Mesenchymal stem cell (in vitro differentiated cells and primary cell): ENCODE data around the gene HSF2BP.

Experiments used
- DNase-seq: peaks from one replicate; pipeline ENCODE4 v3.0.0-alpha.2; 2013
- H2AFZ ChIP-seq: one replicate; pipeline ENCODE4 v1.6.1; 2013; ENCODE audit warnings: low read depth, mild to moderate bottlenecking, control low read depth, inconsistent platforms, low read length, moderate library complexity
- H2AK5ac ChIP-seq: 2 replicates; pipeline ENCODE4 v1.6.1; 2013; ENCODE audit warnings: low read length, moderate library complexity, mild to moderate bottlenecking, inconsistent platforms; ENCODE audit not compliant: severe bottlenecking
- H2BK120ac ChIP-seq: one replicate; pipeline ENCODE4 v1.6.1; 2013; ENCODE audit warnings: low read depth, mild to moderate bottlenecking, inconsistent platforms, low read length, moderate library complexity
- H2BK12ac ChIP-seq, 2 experiments: one replicate each; pipeline ENCODE4 v1.6.1; 2013; ENCODE audit warnings: inconsistent platforms in 2 of 2, low read length in 2 of 2, mild to moderate bottlenecking in 2 of 2, moderate library complexity in 2 of 2, control low read depth in 1 of 2
- H2BK15ac ChIP-seq: one replicate; pipeline ENCODE4 v1.6.1; 2013; ENCODE audit warnings: mild to moderate bottlenecking, low read depth, inconsistent platforms; ENCODE audit not compliant: poor library complexity, severe bottlenecking
- H2BK5ac ChIP-seq: 2 replicates; pipeline ENCODE4 v1.6.1; 2013; ENCODE audit warnings: low read depth, mild to moderate bottlenecking, low read length, control low read depth, inconsistent platforms; ENCODE audit not compliant: poor library complexity, severe bottlenecking
- H3K14ac ChIP-seq, 2 experiments: one replicate each; pipeline ENCODE4 v1.6.1; 2013; ENCODE audit warnings: inconsistent platforms in 2 of 2, low read length in 2 of 2, control low read depth in 1 of 2, mild to moderate bottlenecking in 1 of 2, moderate library complexity in 1 of 2
- H3K18ac ChIP-seq, 2 experiments: one replicate each; pipeline ENCODE4 v1.6.1; 2013; ENCODE audit warnings: inconsistent platforms in 2 of 2, low read length in 2 of 2, control low read depth in 1 of 2, low read depth in 1 of 2, mild to moderate bottlenecking in 1 of 2
- H3K23ac ChIP-seq, 2 experiments: one replicate each; pipeline ENCODE4 v1.6.1; 2013; ENCODE audit warnings: inconsistent platforms in 2 of 2, low read length in 2 of 2, mild to moderate bottlenecking in 2 of 2, moderate library complexity in 2 of 2, control low read depth in 1 of 2
- H3K27ac ChIP-seq: 2 replicates; pipeline ENCODE4 v1.5.1; 2013; ENCODE audit warnings: mild to moderate bottlenecking, moderate library complexity, low read length, control low read depth, inconsistent platforms; ENCODE audit not compliant: poor library complexity, severe bottlenecking
- H3K27me3 ChIP-seq, 2 experiments: 2 replicates each; pipeline versions ENCODE4 v1.6.1 to v1.7.0; 2013; ENCODE audit warnings: low read length in 2 of 2, mild to moderate bottlenecking in 2 of 2, moderate library complexity in 2 of 2, control low read depth in 1 of 2, inconsistent platforms in 1 of 2; ENCODE audit not compliant: control insufficient read depth in 1 of 2, insufficient read depth in 1 of 2
- H3K36me3 ChIP-seq, 2 experiments: 2 replicates each; pipeline versions ENCODE4 v1.6.1 to v1.7.0; 2013; ENCODE audit warnings: low read length in 2 of 2, control low read depth in 1 of 2, inconsistent platforms in 1 of 2, low read depth in 1 of 2, mild to moderate bottlenecking in 1 of 2; ENCODE audit not compliant: insufficient read depth in 2 of 2, control insufficient read depth in 1 of 2
- H3K4ac ChIP-seq, 2 experiments: one replicate each; pipeline ENCODE4 v1.6.1; 2013; ENCODE audit warnings: inconsistent platforms in 2 of 2, low read length in 2 of 2, mild to moderate bottlenecking in 2 of 2, moderate library complexity in 2 of 2, control low read depth in 1 of 2, low read depth in 1 of 2
- H3K4me1 ChIP-seq: 2 replicates; pipeline ENCODE4 v1.6.1; 2013; ENCODE audit warnings: low read depth, low read length, control low read depth; ENCODE audit not compliant: control insufficient read depth, insufficient read depth
- H3K4me2 ChIP-seq: 2 replicates; pipeline ENCODE4 v1.6.1; 2013; ENCODE audit warnings: low read length, mild to moderate bottlenecking, inconsistent platforms; ENCODE audit not compliant: poor library complexity, severe bottlenecking
- H3K4me3 ChIP-seq, 2 experiments: 2 replicates each; pipeline versions ENCODE4 v1.5.1 to v1.7.0; 2013; ENCODE audit warnings: low read length in 2 of 2, mild to moderate bottlenecking in 2 of 2, control low read depth in 1 of 2, low read depth in 1 of 2; ENCODE audit not compliant: insufficient read depth in 1 of 2
- H3K79me1 ChIP-seq: replicated peaks from 2 replicates; pipeline ENCODE4 v1.6.1; 2013; ENCODE audit warnings: mild to moderate bottlenecking, control low read depth, low read length, inconsistent platforms; ENCODE audit not compliant: poor library complexity, severe bottlenecking
- H3K9ac ChIP-seq: 2 replicates; pipeline ENCODE4 v1.7.0; 2013; ENCODE audit warnings: mild to moderate bottlenecking, low read length, moderate library complexity
- H3K9me3 ChIP-seq: 2 replicates; pipeline ENCODE4 v1.7.0; 2013; ENCODE audit warnings: mild to moderate bottlenecking, low read length; ENCODE audit not compliant: control insufficient read depth
- H4K8ac ChIP-seq: one replicate; pipeline ENCODE4 v1.6.1; 2013; ENCODE audit warnings: inconsistent platforms, mild to moderate bottlenecking, low read length, moderate library complexity
- H4K91ac ChIP-seq: one replicate; pipeline ENCODE4 v1.6.1; 2013; ENCODE audit warnings: mild to moderate bottlenecking, low read length, inconsistent platforms
- WGBS: methylation state at CpG from one replicate; pipeline ENCODE4 v1.1.7; 2013; ENCODE audit warnings: mixed read lengths; 5-methylcytosine and 5-hydroxymethylcytosine counted together

The HSF2BP gene

GRCh38 chr21:43639470-43640353, 19.6 kb downstream of the HSF2BP start:
- no peak overlapping the region for H3K27ac ChIP-seq
- no peak overlapping the region for H2BK15ac ChIP-seq
- H3K9ac ChIP-seq: no peak overlapping the region
- no peak overlapping the region for H4K8ac ChIP-seq
- H3K23ac ChIP-seq: peak overlapping the region in 1 of 2 experiments; percentile 31
- no peaks in the 10 kb centered on the region for H3K27me3 ChIP-seq
- H2BK5ac ChIP-seq: no peak overlapping the region
- H2AFZ ChIP-seq: no peak overlapping the region
- H3K4ac ChIP-seq: peak overlapping the region in 1 of 2 experiments; percentile 59
- peak overlapping the region in 1 of 2 experiments; percentile 77 for H2BK12ac ChIP-seq
- no peaks in the 10 kb centered on the region for H3K36me3 ChIP-seq
- H3K18ac ChIP-seq: peak overlapping the region in 1 of 2 experiments; percentile 72
- H2BK120ac ChIP-seq: no peak overlapping the region
- peaks cover 1% of the 10 kb centered on the region for H3K4me1 ChIP-seq
- no peaks in the 10 kb centered on the region for H3K79me1 ChIP-seq
- peak; percentile 88 for DNase-seq
- H3K4me2 ChIP-seq: no peak overlapping the region
- H3K4me3 ChIP-seq: no peak overlapping the region
- H3K14ac ChIP-seq: peak overlapping the region in 1 of 2 experiments; percentile 70
- no peak overlapping the region for H2AK5ac ChIP-seq
- no peak overlapping the region for H4K91ac ChIP-seq
- 87% methylated on average over 4 of the region's 7 CpGs for WGBS
- no peaks in the 10 kb centered on the region for H3K9me3 ChIP-seq

- Histone ChIP-seq H3K27me3 (no peaks in the 10 kb centered on the region), H3K9me3 (no peaks in the 10 kb centered on the region), H4K8ac (no peak overlapping the region), H3K4ac (no peak overlapping the region), H3K4me3 (no peak overlapping the region), H3K36me3 (no peaks in the 10 kb centered on the region), H3K4me1 (no peaks in the 10 kb centered on the region), H3K27ac (no peak overlapping the region), H2AK5ac (no peak overlapping the region), H3K9ac (no peak overlapping the region), H4K91ac (no peak overlapping the region), H2BK15ac (no peak overlapping the region), H3K18ac (no peak overlapping the region), H3K79me1 (no peaks in the 10 kb centered on the region), H3K14ac (no peak overlapping the region), H2AFZ (no peak overlapping the region), H2BK5ac (no peak overlapping the region), H2BK12ac (no peak overlapping the region), H3K23ac (no peak overlapping the region), H2BK120ac (no peak overlapping the region), H3K4me2 (no peak overlapping the region)
- 100% methylated on average over 2 of the region's 3 CpGs for WGBS
- DNase-seq: no peak
Measured at GRCh38 chr21:43637530-43638158, 21.6 kb downstream of the HSF2BP start.

- Histone ChIP-seq H2BK120ac (no peak overlapping the region), H2AK5ac (no peak overlapping the region), H3K4me1 (peaks cover 6% of the 10 kb centered on the region), H3K9ac (no peak overlapping the region), H2AFZ (no peak overlapping the region), H3K4me2 (no peak overlapping the region), H3K4ac (no peak overlapping the region), H3K14ac (no peak overlapping the region), H3K79me1 (no peaks in the 10 kb centered on the region), H3K4me3 (no peak overlapping the region), H3K36me3 (peaks cover 0 to 4% of the 10 kb centered on the region in 2 experiments), H2BK12ac (no peak overlapping the region), H3K27me3 (no peaks in the 10 kb centered on the region), H4K91ac (no peak overlapping the region), H3K27ac (no peak overlapping the region), H3K18ac (no peak overlapping the region), H2BK5ac (no peak overlapping the region), H3K9me3 (no peaks in the 10 kb centered on the region), H2BK15ac (no peak overlapping the region), H3K23ac (no peak overlapping the region), H4K8ac (no peak overlapping the region)
- WGBS: 96% methylated on average over 6 of the region's 7 CpGs
- DNase-seq: no peak
Measured at GRCh38 chr21:43635436-43635835, 23.9 kb downstream of the HSF2BP start.

GRCh38 chr21:43634618-43635017, 24.7 kb downstream of the HSF2BP start:
- peaks cover 6% of the 10 kb centered on the region for H3K4me1 ChIP-seq

More at GRCh38 chr21:43634618-43635017, 24.7 kb downstream of the HSF2BP start:
- no peak overlapping the region for H2BK12ac ChIP-seq
- H4K91ac ChIP-seq: no peak overlapping the region
- no peak overlapping the region for H3K4me3 ChIP-seq
- no peak overlapping the region for H4K8ac ChIP-seq
- no peak overlapping the region for H3K4me2 ChIP-seq
- H2BK120ac ChIP-seq: no peak overlapping the region
- H3K27ac ChIP-seq: no peak overlapping the region
- H2BK15ac ChIP-seq: no peak overlapping the region
- H3K36me3 ChIP-seq: peaks cover 2 to 4% of the 10 kb centered on the region in 2 experiments
- 57% methylated on average over 5 of the region's 5 CpGs for WGBS
- no peak overlapping the region for H3K14ac ChIP-seq
- H3K4ac ChIP-seq: no peak overlapping the region
- H3K23ac ChIP-seq: no peak overlapping the region
- no peak overlapping the region for H3K18ac ChIP-seq
- H3K9me3 ChIP-seq: no peaks in the 10 kb centered on the region
- DNase-seq: peak; percentile 66
- H3K9ac ChIP-seq: no peak overlapping the region
- H2AFZ ChIP-seq: no peak overlapping the region
- H3K27me3 ChIP-seq: no peaks in the 10 kb centered on the region
- no peaks in the 10 kb centered on the region for H3K79me1 ChIP-seq
- no peak overlapping the region for H2AK5ac ChIP-seq
- no peak overlapping the region for H2BK5ac ChIP-seq
